HTERT RPE-1 (cell line): ENCODE measurements around the gene PSG3.
"Not testable (repeated sequence)": the region's sequence is repeated elsewhere in the genome, so short reads cannot be mapped to it uniquely, and the experiment has no call there.

Experiments used
- in situ Hi-C: fragments of 300-500 bp; cut with MboI; formaldehyde crosslinking; loops from 4 replicates; pipeline ENCODE4 v1.14.3; 2020; ENCODE audit warnings: low sequenced_read_pairs

The PSG3 gene

DNA sequence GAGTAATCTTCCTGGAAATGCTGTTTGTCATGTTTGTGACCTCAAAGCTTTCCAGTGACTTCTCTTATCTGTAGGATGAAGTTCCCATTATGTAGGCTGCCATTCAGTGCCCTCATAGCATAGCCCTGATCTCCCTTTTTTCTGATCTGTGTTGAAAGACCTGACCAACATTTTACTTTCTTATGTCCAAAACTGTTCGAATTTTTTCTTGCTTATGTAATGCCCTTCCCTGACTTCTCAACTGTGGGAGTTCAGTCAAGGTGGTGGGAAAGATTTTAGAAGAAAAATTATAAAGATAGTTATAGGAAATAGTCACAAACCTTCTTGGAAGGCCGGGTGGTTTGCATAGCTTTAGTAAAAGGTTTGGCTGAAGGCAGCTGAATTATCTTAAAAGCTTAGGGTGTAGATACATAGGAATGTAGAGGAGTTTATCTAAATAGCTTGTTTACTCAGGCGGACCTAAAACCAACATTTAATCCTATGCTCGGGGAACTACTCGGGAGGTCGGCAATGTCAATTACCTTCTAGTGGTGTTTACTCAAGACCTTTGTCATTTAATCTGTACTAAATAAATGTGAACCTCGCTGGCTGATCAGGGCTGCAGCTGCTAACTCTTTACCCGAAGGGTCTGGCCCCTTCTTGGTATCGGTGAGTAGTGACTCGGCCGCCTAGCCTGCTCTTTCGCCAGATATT, 44.3 kb downstream of the PSG3 start:
- in situ Hi-C loops = no loop called here

DNA sequence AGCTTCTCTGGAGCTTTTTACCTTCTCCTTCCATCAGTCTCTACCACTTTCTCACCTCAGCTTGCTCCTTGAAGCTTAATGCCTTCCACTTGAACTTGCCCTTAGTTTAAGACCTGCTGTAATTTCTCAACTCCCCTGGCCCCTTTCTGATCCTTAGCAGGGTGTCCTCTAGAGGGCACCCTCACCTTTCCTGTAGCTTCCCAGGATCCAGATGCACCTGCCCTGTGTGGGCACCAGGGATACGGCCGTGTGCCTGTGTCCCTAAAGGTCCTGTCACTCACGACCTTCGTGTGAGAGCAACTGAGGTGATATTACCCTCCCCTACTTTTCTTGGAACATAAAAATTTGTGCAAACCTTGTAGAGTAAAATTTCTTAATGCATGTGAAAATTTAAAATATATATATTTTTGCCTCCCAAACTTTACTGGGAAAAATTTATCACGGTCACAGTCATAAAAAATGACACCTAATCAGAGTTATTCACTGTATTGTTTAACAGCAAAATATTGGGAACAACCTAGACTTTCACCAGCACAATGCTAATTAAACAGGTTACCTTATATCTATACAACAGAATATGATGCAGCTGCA, 46.4 kb downstream of the PSG3 start:
- in situ Hi-C loops = no loop called here

DNA sequence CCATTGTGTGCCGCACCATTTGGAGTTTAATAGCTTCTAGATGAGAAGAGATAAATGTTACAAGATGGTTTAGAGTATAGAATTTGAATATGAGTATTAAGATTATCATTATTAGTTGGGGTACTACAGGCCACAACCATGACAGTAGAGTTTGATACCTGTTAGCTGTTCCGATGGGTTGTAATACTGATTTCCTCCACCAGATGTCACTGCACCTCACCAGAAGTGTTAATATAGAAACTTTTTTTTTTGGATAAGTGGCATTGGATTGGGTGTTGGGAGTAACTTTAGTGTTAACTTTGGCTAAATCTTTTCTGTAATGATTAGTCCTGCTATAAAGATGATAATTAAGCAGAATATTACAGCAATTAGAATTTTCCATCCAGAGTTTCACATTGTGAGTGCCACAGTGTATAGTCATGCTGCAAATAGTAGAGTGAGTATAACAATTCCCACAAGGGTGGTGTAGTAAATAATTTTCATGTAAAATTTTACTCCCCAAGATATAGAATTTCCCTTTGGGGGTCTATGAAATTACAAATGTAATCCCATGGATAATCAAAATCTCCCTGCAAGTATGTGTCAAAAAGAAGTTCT, 56.3 kb downstream of the PSG3 start:
- in situ Hi-C loops = no loop called here

GRCh38 chr19:42676326-42676725, 64.0 kb downstream of the PSG3 start:
- in situ Hi-C loops = not testable (repeated sequence)

DNA sequence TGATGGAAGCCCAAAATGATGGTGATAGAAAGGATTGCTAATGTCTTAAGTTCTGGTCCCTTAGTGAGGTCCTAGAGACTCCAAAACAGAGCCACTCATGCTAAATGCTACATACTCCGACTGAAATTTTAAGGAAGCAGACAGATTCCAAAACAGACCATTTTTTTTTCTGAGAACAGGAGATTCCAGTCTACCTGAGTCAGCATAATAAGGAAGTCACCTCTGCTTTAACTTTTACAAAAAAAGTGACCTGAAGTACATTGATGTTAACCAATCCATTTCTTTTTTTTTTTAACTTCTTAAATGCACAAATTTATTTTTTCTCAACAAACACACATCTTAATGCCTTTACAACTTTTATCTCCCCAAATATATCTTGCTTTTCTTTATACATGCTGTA, 65.7 kb downstream of the PSG3 start:
- in situ Hi-C loops = not testable (repeated sequence)
